Skeletal muscle satellite cell (primary cell): ENCODE data around the gene SPATA2L.
A peak's percentile ranks its signal among the peaks of the same experiment; 100 is the strongest.

ENCODE experiments used
- H3K27me3 ChIP-seq: 2 replicates; pipeline ENCODE4 v1.7.0; 2013; ENCODE audit warnings: low read length; ENCODE audit not compliant: control insufficient read depth, insufficient read depth
- H3K36me3 ChIP-seq: 2 replicates; pipeline ENCODE4 v1.7.0; 2013; ENCODE audit warnings: mild to moderate bottlenecking, control low read depth, low read length; ENCODE audit not compliant: insufficient read depth
- H3K4me1 ChIP-seq: 2 replicates; pipeline ENCODE4 v1.7.0; 2013; ENCODE audit warnings: low read length; ENCODE audit not compliant: control insufficient read depth, insufficient read depth
- H3K4me2 ChIP-seq: 2 replicates; pipeline ENCODE4 v1.7.0; 2013; ENCODE audit warnings: mild to moderate bottlenecking, low read length
- H3K4me3 ChIP-seq: 2 replicates; pipeline ENCODE4 v1.7.0; 2013; ENCODE audit warnings: low read length
- H3K9ac ChIP-seq: 2 replicates; pipeline ENCODE4 v1.7.0; 2013; ENCODE audit warnings: mild to moderate bottlenecking, low read depth, low read length, moderate library complexity
- H3K9me3 ChIP-seq: replicated peaks from 2 replicates; pipeline ENCODE4 v1.7.0; 2013; ENCODE audit warnings: mild to moderate bottlenecking, control low read depth, low read length

SPATA2L gene

GRCh38 chr16:89657442-89658220, 43.9 kb downstream of the SPATA2L start, which contains the start of the genes CHMP1A and SPATA33:
Gene CHMP1A, minus strand, starts transcription at chr16:89657708. Its CDS starts 120 bp downstream, at chr16:89657588.
Gene SPATA33, plus strand, starts transcription at chr16:89657836. Its CDS starts 76 bp downstream, at chr16:89657912.
- Histone ChIP-seq H3K4me1 (peaks cover 13% of the 10 kb centered on the region), H3K27me3 (no peaks in the 10 kb centered on the region), H3K4me3 (peak within 1 kb of the TSS; percentile 97), H3K36me3 (peaks cover 30% of the 10 kb centered on the region), H3K9me3 (no peaks in the 10 kb centered on the region), H3K4me2 (peak within 1 kb of the TSS; percentile 91), H3K9ac (peak within 1 kb of the TSS; percentile 95)

- H3K4me3 ChIP-seq: peak overlapping the region; percentile 97
- H3K27me3 ChIP-seq: no peaks in the 10 kb centered on the region
- H3K36me3 ChIP-seq: peaks cover 29% of the 10 kb centered on the region
- H3K4me1 ChIP-seq: peaks cover 13% of the 10 kb centered on the region
- H3K9ac ChIP-seq: peak overlapping the region; percentile 95
- H3K9me3 ChIP-seq: no peaks in the 10 kb centered on the region
- H3K4me2 ChIP-seq: peak overlapping the region; percentile 91
Observed at GRCh38 chr16:89656435-89657121, 44.9 kb downstream of the SPATA2L start.

- Histone ChIP-seq H3K4me2 (no peak overlapping the region), H3K9me3 (no peaks in the 10 kb centered on the region), H3K9ac (no peak overlapping the region), H3K4me1 (peaks cover 13% of the 10 kb centered on the region), H3K4me3 (no peak overlapping the region), H3K27me3 (no peaks in the 10 kb centered on the region), H3K36me3 (peaks cover 17% of the 10 kb centered on the region)
Observed at GRCh38 chr16:89655062-89655643, 46.4 kb downstream of the SPATA2L start.

DNA sequence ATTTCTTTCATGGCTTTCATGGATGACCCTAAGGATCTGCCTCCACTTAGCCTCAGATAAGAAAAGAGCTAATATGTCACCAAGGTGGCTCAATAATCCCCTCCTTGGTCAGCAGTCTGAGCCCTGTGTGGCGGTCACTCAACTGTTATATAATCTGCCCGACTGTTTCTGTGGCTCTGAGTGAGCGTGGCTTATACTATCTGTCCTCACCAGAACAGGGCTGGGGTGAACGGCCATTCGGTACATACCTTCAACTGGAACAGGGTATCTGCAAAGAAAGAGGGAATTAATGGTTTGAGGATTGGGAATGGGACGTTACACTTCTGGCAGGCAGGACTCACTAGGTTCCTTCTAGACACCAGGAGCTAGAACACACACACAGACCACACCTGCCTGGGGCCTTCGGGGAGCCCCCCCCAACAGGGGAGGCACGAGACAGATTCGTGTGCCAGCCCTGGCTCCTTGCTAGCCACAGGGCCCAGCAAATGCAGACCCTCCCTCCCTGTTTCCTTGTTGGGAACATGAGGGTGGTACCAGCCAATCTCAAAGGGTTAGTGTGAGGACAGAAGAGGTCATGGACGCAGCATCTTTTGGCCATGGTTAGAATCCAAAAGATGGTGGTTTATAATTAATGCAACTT, 47.7 kb downstream of the SPATA2L start:
- H3K36me3 ChIP-seq: peaks cover 11% of the 10 kb centered on the region
- H3K9me3 ChIP-seq: no peaks in the 10 kb centered on the region
- no peak overlapping the region for H3K9ac ChIP-seq
- H3K4me3 ChIP-seq: no peak overlapping the region
- H3K4me1 ChIP-seq: peaks cover 8% of the 10 kb centered on the region
- H3K4me2 ChIP-seq: no peak overlapping the region
- H3K27me3 ChIP-seq: no peaks in the 10 kb centered on the region

DNA sequence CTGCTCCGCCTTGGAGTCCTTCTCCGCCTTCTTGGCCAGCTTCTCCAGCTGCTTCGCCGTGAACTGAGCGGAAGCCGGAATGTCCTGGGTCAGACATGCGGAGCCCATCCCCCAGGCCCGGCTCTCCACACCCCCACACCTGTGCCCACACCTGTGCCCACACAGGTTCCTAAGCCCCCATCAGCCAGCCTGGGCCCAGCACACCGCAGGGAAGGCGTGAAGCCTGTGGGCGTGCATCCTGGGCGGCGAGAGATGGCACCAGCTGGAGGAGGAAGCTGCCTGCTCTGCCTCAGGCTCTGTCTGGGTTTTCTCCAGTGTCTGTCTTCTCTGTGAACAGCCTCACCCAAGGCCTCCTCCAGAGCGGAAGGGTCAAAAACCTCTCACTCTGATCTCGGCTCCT, 49.9 kb downstream of the SPATA2L start:
- Histone ChIP-seq H3K4me2 (no peak overlapping the region), H3K9ac (no peak overlapping the region), H3K4me1 (peaks cover 3% of the 10 kb centered on the region), H3K27me3 (no peaks in the 10 kb centered on the region), H3K36me3 (peaks cover 21% of the 10 kb centered on the region), H3K9me3 (no peaks in the 10 kb centered on the region), H3K4me3 (no peak overlapping the region)

DNA sequence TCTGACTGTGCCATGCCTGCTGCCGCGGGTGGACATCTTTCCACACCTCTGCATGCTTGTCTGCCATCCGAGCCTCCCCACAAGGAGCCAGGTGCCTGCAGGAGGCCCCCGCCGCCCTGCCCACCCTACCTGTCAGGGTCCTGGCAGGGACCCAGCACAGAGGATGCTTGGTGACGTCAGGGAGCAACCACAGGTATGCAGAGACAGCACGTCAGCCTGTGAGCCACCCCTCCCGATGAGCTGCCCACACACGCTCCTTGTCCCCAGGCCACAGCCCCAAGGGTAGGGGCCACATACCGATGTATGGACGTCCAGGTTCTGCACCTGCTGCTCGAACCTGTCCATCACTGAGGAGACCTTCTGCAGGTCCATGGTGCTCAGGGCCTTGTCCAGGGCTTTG, 54.6 kb downstream of the SPATA2L start:
- no peaks in the 10 kb centered on the region for H3K27me3 ChIP-seq
- H3K9me3 ChIP-seq: no peaks in the 10 kb centered on the region
- H3K4me1 ChIP-seq: no peaks in the 10 kb centered on the region
- H3K4me2 ChIP-seq: no peak overlapping the region
- no peak overlapping the region for H3K9ac ChIP-seq
- H3K4me3 ChIP-seq: no peak overlapping the region
- peaks cover 39% of the 10 kb centered on the region for H3K36me3 ChIP-seq
